Stimulated activated naive CD8-positive, alpha-beta T cell treated with anti-CD3 and anti-CD28 coated beads, Interleukin-15, amount 100 ng/mL, for 72 hours (primary cell): Measurements from ENCODE around the gene PDE2A.

Experiments
- ATAC-seq: fragments of 150-1000 bp; cut with Tn5 transposase; 2 replicates; pipeline ENCODE4 v1.10.0; 2021; ENCODE audit warnings: mild to moderate bottlenecking, moderate library complexity
- DNase-seq, 2 donors: peaks; one replicate each; pipeline ENCODE4 v3.0.0; 2021 to 2022
- H3K27ac Mint-ChIP-seq, 2 donors: one replicate each; pipeline ENCODE4 v1.8.0; 2022; ENCODE audit warnings: mild to moderate bottlenecking in 2 of 2, mixed read lengths in 2 of 2, moderate library complexity in 2 of 2
- H3K27me3 Mint-ChIP-seq: one replicate; pipeline ENCODE4 v1.8.0; 2022; ENCODE audit warnings: mixed read lengths
- H3K4me1 Mint-ChIP-seq: one replicate; pipeline ENCODE4 v1.8.0; 2022; ENCODE audit warnings: mild to moderate bottlenecking, mixed read lengths
- H3K4me3 Mint-ChIP-seq, 2 donors: one replicate each; pipeline ENCODE4 v1.8.0; 2022; ENCODE audit warnings: mild to moderate bottlenecking in 2 of 2, mixed read lengths in 2 of 2, moderate library complexity in 1 of 2
- H3K9me3 Mint-ChIP-seq, 2 donors: one replicate each; pipeline ENCODE4 v1.8.0; 2022; ENCODE audit warnings: mixed read lengths in 2 of 2

PDE2A gene

DNA sequence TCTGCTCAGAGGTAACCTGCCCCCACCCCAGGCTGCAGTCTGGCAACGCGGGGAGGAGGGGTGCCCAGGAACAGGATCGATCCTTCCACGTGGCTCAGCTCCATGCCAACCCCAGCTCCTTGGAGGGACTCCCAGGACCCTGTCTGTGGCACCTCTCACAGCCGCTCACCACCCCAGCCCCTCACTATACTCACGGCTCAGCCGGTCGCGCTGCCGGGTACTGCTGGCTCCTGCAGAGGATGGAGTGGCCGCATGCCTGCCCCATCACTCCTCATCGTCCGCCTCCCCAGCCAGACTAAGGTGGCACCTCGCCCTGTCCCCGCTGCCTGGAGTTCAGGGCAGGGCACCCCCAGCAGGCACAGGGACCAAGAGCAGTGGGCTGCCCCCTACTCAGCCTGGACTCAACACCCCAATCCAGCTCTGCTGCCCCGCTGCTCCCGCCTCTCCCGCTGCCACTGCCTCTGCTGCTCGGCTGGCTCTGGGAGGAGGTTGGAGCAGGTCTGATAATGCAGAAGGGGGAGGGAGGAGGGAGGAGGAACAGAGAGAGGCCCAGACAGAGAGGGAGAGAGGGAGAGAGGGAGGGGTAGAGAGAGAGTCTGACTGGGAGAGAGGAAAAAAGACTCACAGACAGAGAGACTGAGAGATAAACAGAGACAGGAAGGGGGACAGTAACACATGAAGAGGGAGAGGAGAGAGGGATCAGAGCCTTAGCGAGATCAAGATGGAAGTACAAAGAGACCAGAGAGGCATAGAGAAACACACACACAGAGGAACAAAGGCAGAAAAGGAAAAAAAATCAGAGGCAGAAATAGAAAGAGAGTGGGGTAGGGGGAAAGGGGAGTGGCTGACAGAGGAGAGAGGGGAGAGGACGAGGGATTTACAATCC lies at the start of gene PDE2A:
TSS of gene PDE2A (minus strand) at position 480 of the 886 bp plus-strand sequence. CDS start at position 265, 215 bp downstream.
- H3K4me1 Mint-ChIP-seq = peaks cover 15% of the 10 kb centered on the region
- H3K9me3 Mint-ChIP-seq = no peaks in the 10 kb centered on the region
- H3K4me3 Mint-ChIP-seq = no peak within 1 kb of the TSS
- ATAC-seq (no peak), DNase-seq (no peak)
- H3K27me3 Mint-ChIP-seq = peaks cover 91% of the 10 kb centered on the region
- H3K27ac Mint-ChIP-seq = peak within 1 kb of the TSS in 1 of 2 donors; percentile 12

DNA sequence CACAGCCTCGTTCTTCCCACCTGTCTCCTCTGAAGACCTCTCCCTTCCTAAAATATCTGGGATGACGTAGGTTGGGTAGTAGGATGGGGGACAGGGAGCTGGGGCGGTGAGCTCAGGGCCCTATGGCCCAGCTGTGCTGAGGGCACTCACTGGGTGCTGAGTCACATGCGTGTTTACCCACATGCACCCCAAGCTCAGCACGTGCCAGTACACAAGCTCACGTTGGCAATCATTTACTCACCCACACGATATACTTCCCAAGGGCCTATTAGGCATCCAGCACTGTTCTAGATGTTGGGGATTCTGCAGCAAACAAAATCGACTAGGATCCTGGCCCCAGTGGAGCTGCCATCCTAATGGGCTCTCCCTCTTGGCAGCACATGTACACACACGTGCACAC lies 49.3 kb upstream of the PDE2A start:
- ATAC-seq = no peak
- H3K4me3 Mint-ChIP-seq = no peak overlapping the region

GRCh38 chr11:72722050-72722748 lies 48.0 kb upstream of the PDE2A start:
- H3K27me3 Mint-ChIP-seq = no peaks in the 10 kb centered on the region
- H3K27ac Mint-ChIP-seq = peak overlapping the region; percentile 75 to 94
- H3K4me3 Mint-ChIP-seq = peak overlapping the region; percentile 90 to 100
- no peaks in the 10 kb centered on the region for H3K9me3 Mint-ChIP-seq
- DNase-seq (peak; percentile 84 to 89), ATAC-seq (peak; percentile 92)
- peaks cover 65% of the 10 kb centered on the region for H3K4me1 Mint-ChIP-seq

More for the DNA sequence above, 49.3 kb upstream of the PDE2A start:
- H3K27ac Mint-ChIP-seq = peak overlapping the region in 1 of 2 donors; percentile 21
- H3K27me3 Mint-ChIP-seq = no peaks in the 10 kb centered on the region
- no peaks in the 10 kb centered on the region for H3K9me3 Mint-ChIP-seq
- H3K4me1 Mint-ChIP-seq = peaks cover 60% of the 10 kb centered on the region
- no peak for DNase-seq

DNA sequence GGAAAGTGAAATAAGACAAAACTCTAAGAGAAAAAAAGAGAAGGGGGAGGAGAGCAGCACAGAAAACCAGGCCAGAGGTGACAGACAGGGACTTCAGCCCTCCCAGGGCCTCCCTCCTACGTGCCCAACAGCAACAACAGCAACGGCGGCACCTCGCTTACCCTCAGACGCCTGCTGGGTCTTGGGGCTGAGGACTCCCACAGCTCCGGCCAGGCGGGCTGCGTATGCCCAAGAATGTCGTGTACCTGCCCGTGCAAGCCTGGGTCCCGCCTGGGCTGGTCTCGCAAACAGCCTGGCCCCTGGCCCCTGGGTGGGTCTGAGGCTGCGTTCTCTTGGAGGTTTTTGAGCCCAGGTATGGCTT lies 47.4 kb upstream of the PDE2A start:
- ATAC-seq (peak; percentile 41), DNase-seq (peak; percentile 34 to 45)
- Mint-ChIP-seq H3K4me3 (peak overlapping the region; percentile 90 to 100), H3K4me1 (peaks cover 70% of the 10 kb centered on the region), H3K27me3 (no peaks in the 10 kb centered on the region), H3K9me3 (no peaks in the 10 kb centered on the region), H3K27ac (peak overlapping the region; percentile 75 to 94)

- Mint-ChIP-seq H3K4me1 (peaks cover 74% of the 10 kb centered on the region), H3K9me3 (no peaks in the 10 kb centered on the region), H3K27me3 (no peaks in the 10 kb centered on the region), H3K4me3 (peak overlapping the region; percentile 90 to 100), H3K27ac (peak overlapping the region; percentile 75 to 94)
- ATAC-seq (no peak), DNase-seq (no peak)
Measured at GRCh38 chr11:72721276-72721675, 47.1 kb upstream of the PDE2A start.

GRCh38 chr11:72720784-72721183 lies 46.6 kb upstream of the PDE2A start:
- no peaks in the 10 kb centered on the region for H3K27me3 Mint-ChIP-seq
- peak overlapping the region; percentile 90 to 100 for H3K4me3 Mint-ChIP-seq
- ATAC-seq (no peak), DNase-seq (no peak)
- peak overlapping the region; percentile 86 to 94 for H3K27ac Mint-ChIP-seq
- H3K4me1 Mint-ChIP-seq = peaks cover 77% of the 10 kb centered on the region
- no peaks in the 10 kb centered on the region for H3K9me3 Mint-ChIP-seq

DNA sequence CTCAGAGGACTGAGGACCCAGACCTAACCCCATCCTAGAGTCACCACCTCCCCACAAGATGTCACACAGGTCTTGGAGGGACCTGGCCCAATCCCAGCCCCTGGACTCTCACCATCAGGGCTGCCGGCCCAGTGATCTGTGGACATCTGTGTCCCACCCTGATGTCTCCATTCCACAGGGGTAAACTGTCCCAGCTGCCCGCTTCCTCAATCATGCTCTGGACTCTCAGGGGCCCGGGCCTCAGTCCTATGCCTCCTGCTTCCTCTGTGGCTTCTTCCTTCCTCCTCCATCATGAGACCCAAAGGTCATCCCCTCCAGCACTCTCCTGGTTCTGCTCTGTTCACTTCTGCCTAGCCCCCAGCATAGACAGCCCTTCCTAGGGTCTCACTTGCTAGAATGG lies 45.8 kb upstream of the PDE2A start:
- DNase-seq (no peak), ATAC-seq (no peak)
- Mint-ChIP-seq H3K9me3 (no peaks in the 10 kb centered on the region), H3K4me1 (peaks cover 74% of the 10 kb centered on the region), H3K4me3 (peak overlapping the region; percentile 90 to 100), H3K27me3 (no peaks in the 10 kb centered on the region), H3K27ac (peak overlapping the region; percentile 28 to 34)

DNA sequence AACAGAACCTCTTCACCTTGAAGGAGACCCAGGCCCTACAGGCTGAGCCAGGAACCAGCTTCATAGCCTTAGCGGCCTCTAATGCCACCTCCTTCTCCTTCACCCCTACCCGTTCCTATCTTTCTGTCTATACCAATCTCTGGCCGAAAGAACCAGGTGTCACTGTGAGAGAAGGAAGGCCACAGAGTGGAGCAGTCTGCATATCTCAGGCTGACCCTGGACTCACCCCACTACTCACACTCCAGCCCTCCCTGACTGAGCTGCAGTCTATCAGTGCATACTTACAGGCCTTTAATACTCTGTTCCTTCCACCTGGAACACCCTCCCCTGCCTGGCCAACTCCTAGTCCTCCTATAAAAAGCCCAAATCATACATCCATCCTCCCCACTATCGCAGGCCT lies 45.3 kb upstream of the PDE2A start:
- H3K4me1 Mint-ChIP-seq = peaks cover 76% of the 10 kb centered on the region
- peak overlapping the region; percentile 90 to 100 for H3K4me3 Mint-ChIP-seq
- no peaks in the 10 kb centered on the region for H3K9me3 Mint-ChIP-seq
- no peaks in the 10 kb centered on the region for H3K27me3 Mint-ChIP-seq
- ATAC-seq = no peak
- H3K27ac Mint-ChIP-seq = peak overlapping the region in 1 of 2 donors; percentile 34
- DNase-seq = no peak

- no peak overlapping the region for H3K27ac Mint-ChIP-seq
- peaks cover 77% of the 10 kb centered on the region for H3K4me1 Mint-ChIP-seq
- ATAC-seq (no peak), DNase-seq (no peak)
- H3K27me3 Mint-ChIP-seq = no peaks in the 10 kb centered on the region
- peak overlapping the region in 1 of 2 donors; percentile 90 for H3K4me3 Mint-ChIP-seq
- no peaks in the 10 kb centered on the region for H3K9me3 Mint-ChIP-seq
Measured at GRCh38 chr11:72719144-72719543, 44.9 kb upstream of the PDE2A start.

DNA sequence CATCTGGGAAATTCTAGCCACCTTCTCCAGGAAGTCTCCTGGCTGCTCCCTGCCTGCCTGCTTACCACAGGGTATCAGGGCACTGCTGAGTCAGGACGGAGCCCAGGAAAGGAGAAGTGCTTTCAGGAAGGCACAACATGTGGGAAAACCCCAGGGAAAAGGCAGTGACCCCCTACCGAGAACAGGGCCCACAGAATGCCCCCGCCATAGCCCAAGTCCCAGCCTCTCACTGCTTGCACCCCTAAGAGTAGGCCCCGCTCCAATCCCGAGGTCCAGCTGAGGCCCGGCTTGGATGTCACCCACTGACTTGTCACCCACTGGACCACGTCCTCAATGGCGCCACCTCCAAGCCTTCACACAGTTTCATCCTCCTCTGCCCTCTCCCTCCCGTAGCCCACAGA lies 43.9 kb upstream of the PDE2A start:
- DNase-seq = no peak
- Mint-ChIP-seq H3K9me3 (no peaks in the 10 kb centered on the region), H3K4me1 (peaks cover 73% of the 10 kb centered on the region), H3K27ac (no peak overlapping the region), H3K27me3 (no peaks in the 10 kb centered on the region), H3K4me3 (no peak overlapping the region)
- no peak for ATAC-seq

- peak overlapping the region in 1 of 2 donors; percentile 10 for H3K27ac Mint-ChIP-seq
- no peak for DNase-seq
- H3K27me3 Mint-ChIP-seq = no peaks in the 10 kb centered on the region
- no peak overlapping the region for H3K4me3 Mint-ChIP-seq
- no peak for ATAC-seq
- peaks cover 73% of the 10 kb centered on the region for H3K4me1 Mint-ChIP-seq
- H3K9me3 Mint-ChIP-seq = no peaks in the 10 kb centered on the region
Measured at GRCh38 chr11:72716788-72717435, 42.7 kb upstream of the PDE2A start.

- Mint-ChIP-seq H3K27me3 (no peaks in the 10 kb centered on the region), H3K4me1 (peaks cover 72% of the 10 kb centered on the region), H3K27ac (no peak overlapping the region), H3K4me3 (no peak overlapping the region), H3K9me3 (no peaks in the 10 kb centered on the region)
- ATAC-seq (no peak), DNase-seq (no peak)
Measured at GRCh38 chr11:72716290-72716689, 42.1 kb upstream of the PDE2A start.

- DNase-seq (no peak), ATAC-seq (peak; percentile 26)
- Mint-ChIP-seq H3K27ac (peak overlapping the region in 1 of 2 donors; percentile 52), H3K4me3 (no peak overlapping the region), H3K27me3 (no peaks in the 10 kb centered on the region), H3K4me1 (peaks cover 39% of the 10 kb centered on the region), H3K9me3 (no peaks in the 10 kb centered on the region)
Measured at GRCh38 chr11:72712841-72713240, 38.6 kb upstream of the PDE2A start.

DNA sequence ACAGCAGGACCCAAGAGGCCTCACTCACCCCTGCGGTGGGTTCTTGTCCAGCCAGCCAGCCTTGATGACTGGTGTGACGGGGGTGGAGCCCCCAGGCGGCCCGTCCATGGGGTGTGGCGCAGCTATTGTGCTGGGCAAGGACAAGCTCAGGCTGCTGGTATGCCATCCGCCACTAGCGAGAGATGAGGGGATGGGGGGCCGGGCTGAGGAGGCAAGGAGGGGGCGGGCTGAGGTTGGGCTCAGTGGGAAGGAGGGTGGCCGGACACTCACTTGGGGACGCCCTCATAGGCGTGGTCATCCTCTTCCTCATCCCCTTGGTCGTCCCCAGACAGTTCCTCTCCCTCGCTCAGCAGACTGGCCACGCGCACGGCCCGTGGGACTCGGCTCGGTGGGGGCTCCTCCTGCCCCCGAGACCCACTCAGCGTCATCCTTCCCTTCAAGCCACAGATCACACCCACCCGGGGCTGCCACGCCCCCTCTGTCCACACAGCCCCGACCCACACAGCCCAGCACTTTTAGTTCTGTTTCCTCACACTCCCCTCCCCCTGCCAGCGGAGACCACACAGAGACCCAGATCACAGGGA lies 38.0 kb upstream of the PDE2A start:
- Mint-ChIP-seq H3K9me3 (no peaks in the 10 kb centered on the region), H3K4me1 (peaks cover 34% of the 10 kb centered on the region), H3K27me3 (no peaks in the 10 kb centered on the region), H3K27ac (no peak overlapping the region), H3K4me3 (no peak overlapping the region)
- ATAC-seq = no peak
- no peak for DNase-seq

DNA sequence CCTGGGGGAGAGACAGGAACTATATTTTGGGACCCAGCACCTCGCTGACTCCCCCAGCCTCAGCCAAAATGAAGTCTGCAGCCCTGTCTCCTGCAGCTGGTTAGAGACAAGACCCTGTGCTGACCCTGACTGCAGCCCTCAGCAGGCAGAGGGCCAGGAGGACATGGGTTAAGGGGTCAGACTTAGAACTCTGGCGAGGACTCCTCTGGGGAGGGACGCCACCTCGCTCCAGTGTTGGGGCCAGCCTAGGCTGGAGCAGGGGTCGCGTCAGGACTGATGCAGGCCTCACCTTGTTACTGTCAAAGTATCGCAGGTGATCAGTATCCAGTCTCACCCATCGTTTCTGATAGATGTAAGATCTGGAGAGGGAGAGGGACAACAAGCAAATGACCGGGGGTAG lies 36.9 kb upstream of the PDE2A start:
- Mint-ChIP-seq H3K27ac (no peak overlapping the region), H3K4me3 (no peak overlapping the region), H3K27me3 (no peaks in the 10 kb centered on the region), H3K4me1 (peaks cover 23% of the 10 kb centered on the region), H3K9me3 (no peaks in the 10 kb centered on the region)
- DNase-seq = no peak
- ATAC-seq = no peak
